HCT116 (cell line): ENCODE measurements around the gene BOC. TPM values are rescaled to one million over a fixed set of nuclear protein-coding genes. Genes with fewer than 3 reads are reported as not detected.
A peak's percentile ranks its signal among the peaks of the same experiment; 100 is the strongest.

Experiments used
- ATAC-seq: fragments of 200-7000 bp; cut with Tn5 transposase; 2 replicates; pipeline ENCODE4 v1.9.1; 2020; ENCODE audit warnings: mild to moderate bottlenecking, moderate library complexity
- BruUV-seq: library from RNA; stranded (reverse); fragments of 400-500 nt; replicated peaks from 2 replicates; lab custom pipeline; 2021; lab: Mats Ljungman, UMichigan
- CTCF ChIA-PET: fragments of 300-600 bp; sonication (Branson Sonifier 250); formaldehyde crosslinking; loops from one replicate; lab custom pipeline; 2021; ENCODE audit warnings: antibody characterized with exemption; lab: Charles Lee
- POLR2A ChIA-PET: fragments of 300-600, 350-600 bp; sonication (Branson Sonifier 250); formaldehyde crosslinking; loops from one replicate; lab custom pipeline; 2021; ENCODE audit warnings: antibody characterized with exemption; lab: Charles Lee
- RAD21 ChIA-PET, 2 experiments: fragments of 300-600 bp; sonication (Branson Sonifier 250); formaldehyde crosslinking; loops; one replicate each; lab custom pipeline; 2023; ENCODE audit warnings: low total read pairs in 2 of 2; ENCODE audit not compliant: uncharacterized antibody in 2 of 2, unreplicated experiment in 2 of 2, low non-redundant PET in 1 of 2; lab: Charles Lee
- DNase-seq: peaks from one replicate; pipeline ENCODE4 v3.0.0-alpha.2; 2010; ENCODE audit warnings: low read depth, low spot score
- H2AFZ ChIP-seq: fragments of 200-600 bp; shearing (Covaris generic), sonication (generic); 2 replicates; pipeline ENCODE4 v1.6.1; 2017; ENCODE audit warnings: low read depth, mixed run types, mixed read lengths, antibody characterized with exemption, low read length; ENCODE audit not compliant: poor library complexity, severe bottlenecking
- H3K27ac ChIP-seq: 2 replicates; pipeline ENCODE4 v1.5.1; 2012; ENCODE audit warnings: low read depth, low read length
- H3K27me3 ChIP-seq: fragments of 200-600 bp; sonication (generic); 2 replicates; pipeline ENCODE4 v1.6.1; 2016; ENCODE audit warnings: mixed run types, low read length, mixed read lengths; ENCODE audit not compliant: insufficient read depth
- H3K36me3 ChIP-seq, 2 experiments: fragments of 200-500 bp in 1 of 2; fragments of 200-600 bp in 1 of 2; sonication (Bioruptor generic) in 1 of 2; sonication (generic) in 1 of 2; 2 replicates each; pipeline versions ENCODE4 v1.5.1 to v1.6.1; 2014 to 2016; ENCODE audit warnings: low read length in 2 of 2, inconsistent platforms in 1 of 2, mixed read lengths in 1 of 2, mixed run types in 1 of 2; ENCODE audit not compliant: insufficient read depth in 2 of 2, control insufficient read depth in 1 of 2
- H3K4me1 ChIP-seq, 2 experiments: fragments of 200-600 bp in 1 of 2; sonication (generic) in 1 of 2; 2 replicates each; pipeline versions ENCODE4 v1.5.1 to v1.6.1; 2012 to 2017; ENCODE audit warnings: low read length in 2 of 2, inconsistent platforms in 1 of 2, mild to moderate bottlenecking in 1 of 2, mixed read lengths in 1 of 2, mixed run types in 1 of 2, moderate library complexity in 1 of 2; ENCODE audit not compliant: insufficient read depth in 2 of 2, control insufficient read depth in 1 of 2
- H3K4me2 ChIP-seq: fragments of 200-600 bp; sonication (generic); 2 replicates; pipeline ENCODE4 v1.6.1; 2017; ENCODE audit warnings: mixed run types, low read length, mixed read lengths
- H3K4me3 ChIP-seq, 2 experiments: fragments of 200-600 bp in 1 of 2; sonication (generic) in 1 of 2; replicated peaks in 1 of 2; 2 replicates each; pipeline ENCODE4 v1.5.1; 2011 to 2016; ENCODE audit warnings: low read length in 2 of 2, control low read depth in 1 of 2, low read depth in 1 of 2, mild to moderate bottlenecking in 1 of 2, mixed read lengths in 1 of 2, mixed run types in 1 of 2
- H3K79me2 ChIP-seq: fragments of 200-600 bp; sonication (generic); 2 replicates; pipeline ENCODE4 v1.6.1; 2017; ENCODE audit warnings: mild to moderate bottlenecking, mixed run types, low read length, moderate library complexity, mixed read lengths; ENCODE audit not compliant: insufficient read depth
- H3K9ac ChIP-seq: fragments of 200-600 bp; sonication (generic); 2 replicates; pipeline ENCODE4 v1.6.1; 2016; ENCODE audit warnings: low read length, mixed read lengths
- H3K9me2 ChIP-seq: fragments of 200-600 bp; sonication (generic), shearing (Covaris generic); 2 replicates; pipeline ENCODE4 v1.6.1; 2017; ENCODE audit warnings: mixed run types, mild to moderate bottlenecking, moderate library complexity; ENCODE audit not compliant: insufficient read depth
- H3K9me3 ChIP-seq, 2 experiments: fragments of 200-500 bp in 1 of 2; fragments of 200-600 bp in 1 of 2; sonication (Bioruptor generic) in 1 of 2; sonication (generic) in 1 of 2; 2 replicates each; pipeline ENCODE4 v1.6.1; 2014 to 2017; ENCODE audit warnings: low read length in 2 of 2, mixed read lengths in 2 of 2, inconsistent platforms in 1 of 2, low read depth in 1 of 2, mild to moderate bottlenecking in 1 of 2, mixed run types in 1 of 2, moderate library complexity in 1 of 2; ENCODE audit not compliant: control insufficient read depth in 1 of 2, insufficient read depth in 1 of 2
- H4K20me1 ChIP-seq: fragments of 200-600 bp; sonication (generic), shearing (Covaris generic); 2 replicates; pipeline ENCODE4 v1.6.1; 2017; ENCODE audit warnings: mixed run types, mild to moderate bottlenecking, moderate library complexity; ENCODE audit not compliant: insufficient read depth
- CBX3 ChIP-seq: IDR thresholded peaks from 2 replicates; pipeline ENCODE4 v1.6.1; 2012; ENCODE audit warnings: low read depth
- CEBPB ChIP-seq: IDR thresholded peaks from 2 replicates; pipeline ENCODE4 v1.6.1; 2012; ENCODE audit warnings: low read depth
- EGR1 ChIP-seq: IDR thresholded peaks from 2 replicates; pipeline ENCODE4 v1.6.1; 2012; ENCODE audit warnings: low read depth
- ELF1 ChIP-seq: IDR thresholded peaks from 2 replicates; pipeline ENCODE4 v1.6.1; 2012; ENCODE audit warnings: low read depth, borderline replicate concordance
- EZH2 ChIP-seq: fragments of 200-600 bp; sonication (generic); IDR thresholded peaks from 2 replicates; pipeline ENCODE4 v1.6.1; 2017; ENCODE audit warnings: antibody characterized with exemption, mixed run types
- FOSL1 ChIP-seq: IDR thresholded peaks from 2 replicates; pipeline ENCODE4 v1.6.1; 2012; ENCODE audit warnings: low read depth
- JUND ChIP-seq: IDR thresholded peaks from 2 replicates; pipeline ENCODE4 v1.6.1; 2012
- POLR2A ChIP-seq: IDR thresholded peaks from 2 replicates; pipeline ENCODE4 v1.7.0; 2011; ENCODE audit warnings: borderline replicate concordance; ENCODE audit not compliant: insufficient read depth, insufficient read length; ENCODE audit errors: extremely low read depth
- RAD21 ChIP-seq: IDR thresholded peaks from 2 replicates; pipeline ENCODE4 v1.6.1; 2012; ENCODE audit warnings: low read depth, mild to moderate bottlenecking
- REST ChIP-seq: IDR thresholded peaks from 2 replicates; pipeline ENCODE4 v1.6.1; 2012; ENCODE audit warnings: low read depth
- SIN3A ChIP-seq: IDR thresholded peaks from 2 replicates; pipeline ENCODE4 v1.6.1; 2012; ENCODE audit warnings: low read depth
- SRF ChIP-seq: IDR thresholded peaks from 2 replicates; pipeline ENCODE4 v1.6.1; 2012; ENCODE audit warnings: low read depth
- ZNF274 ChIP-seq: fragments of 200-500 bp; sonication (Bioruptor generic); IDR thresholded peaks from 2 replicates; pipeline ENCODE4 v1.6.1; 2014; ENCODE audit warnings: mild to moderate bottlenecking, low read depth, low read length, inconsistent platforms
- intact Hi-C: fragments of 100-400 bp; cut with micrococcal nuclease; formaldehyde crosslinking; loops from 2 replicates; pipeline ENCODE4 v1.10.0; 2022
- total RNA-seq: library from RNA; stranded (reverse); gene quantifications from one replicate; pipeline ENCODE4 v1.2.1, GENCODE V29; 2021; ENCODE audit not compliant: unreplicated experiment
- TF ChIP-seq, protein P1 (sequence below): IDR thresholded peaks from 2 replicates; pipeline ENCODE4 v1.6.1; 2012
- TF ChIP-seq, protein P2 (sequence below): IDR thresholded peaks from 2 replicates; pipeline ENCODE4 v1.6.1; 2012
- TF ChIP-seq, protein P3 (sequence below), 3 experiments: fragments of 200-600 bp in 1 of 3; sonication (generic) in 1 of 3; IDR thresholded peaks in 2 of 3; conservative IDR thresholded peaks in 1 of 3; 2 replicates each; pipeline ENCODE4 v1.5.1; 2012 to 2017; ENCODE audit warnings: low read depth in 2 of 3, low read length in 2 of 3, antibody characterized with exemption in 1 of 3, borderline replicate concordance in 1 of 3, control low read depth in 1 of 3, mild to moderate bottlenecking in 1 of 3, mixed read lengths in 1 of 3, mixed run types in 1 of 3, moderate library complexity in 1 of 3; ENCODE audit not compliant: insufficient read depth in 1 of 3

BOC gene
- total RNA-seq, 1 experiment from 2014 or later = 3.3 TPM

DNA sequence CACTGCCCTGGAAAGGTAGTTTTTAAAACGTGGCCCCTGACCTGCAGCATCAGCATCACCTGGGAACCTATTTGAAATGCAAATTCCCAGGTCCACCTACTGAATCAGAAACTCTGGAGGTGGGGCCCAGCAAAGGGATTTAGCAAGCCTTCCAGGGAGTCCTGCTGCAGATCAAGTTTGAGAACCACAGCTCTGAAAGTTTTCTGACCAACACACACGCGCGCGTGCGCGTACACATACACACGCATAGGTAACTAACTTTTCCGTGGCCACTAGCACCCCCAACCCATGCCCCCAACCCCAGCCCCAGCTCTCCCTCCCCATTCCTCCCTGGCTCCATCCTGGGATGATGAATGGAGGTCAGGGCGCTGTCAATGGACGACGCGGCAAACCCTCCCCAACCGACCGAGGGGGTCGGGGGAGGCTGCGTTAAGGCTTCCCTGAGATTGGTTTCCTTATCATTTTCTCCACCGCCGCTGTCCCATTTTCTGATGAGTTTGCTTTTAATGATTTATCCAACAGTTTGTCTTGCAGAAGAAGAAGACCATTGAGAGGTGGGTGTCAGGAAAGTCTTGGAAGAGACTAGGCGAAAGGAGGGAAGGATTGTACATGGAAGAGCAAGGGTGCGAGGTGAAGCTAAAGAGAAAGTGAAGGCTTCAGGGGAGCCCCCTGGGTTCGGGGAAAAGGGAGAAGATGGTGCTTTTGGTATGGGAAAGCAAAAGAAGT is 590 bp upstream of the BOC start:
- ATAC-seq (0 out of 2 replicates have a peak, but pooled peaks have one; percentile 4), DNase-seq (no peak)
- H3K4me1 ChIP-seq = peaks cover 7 to 17% of the 10 kb centered on the region in 2 experiments
- H3K27ac ChIP-seq = no peak overlapping the region
- H3K9me3 ChIP-seq = no peaks in the 10 kb centered on the region
- H3K9ac ChIP-seq = peak overlapping the region; percentile 63
- RAD21 ChIA-PET = no interaction called here
- peak overlapping the region; percentile 86 for H2AFZ ChIP-seq
- BruUV-seq = no TSS peak
- intact Hi-C loops = no loop called here
- TF ChIP-seq JUND (no peak), CEBPB (no peak), REST (no peak), EZH2 (no peak), EGR1 (no peak), FOSL1 (no peak), ZNF274 (no peak), ELF1 (no peak), RAD21 (no peak), CBX3 (no peak), POLR2A (no peak), SIN3A (no peak), SRF (no peak)
- TF ChIP-seq, protein P1, sequence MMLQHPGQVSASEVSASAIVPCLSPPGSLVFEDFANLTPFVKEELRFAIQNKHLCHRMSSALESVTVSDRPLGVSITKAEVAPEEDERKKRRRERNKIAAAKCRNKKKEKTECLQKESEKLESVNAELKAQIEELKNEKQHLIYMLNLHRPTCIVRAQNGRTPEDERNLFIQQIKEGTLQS = no peak
- TF ChIP-seq, protein P2, sequence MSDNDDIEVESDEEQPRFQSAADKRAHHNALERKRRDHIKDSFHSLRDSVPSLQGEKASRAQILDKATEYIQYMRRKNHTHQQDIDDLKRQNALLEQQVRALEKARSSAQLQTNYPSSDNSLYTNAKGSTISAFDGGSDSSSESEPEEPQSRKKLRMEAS = no peak
- TF ChIP-seq, protein P3, sequence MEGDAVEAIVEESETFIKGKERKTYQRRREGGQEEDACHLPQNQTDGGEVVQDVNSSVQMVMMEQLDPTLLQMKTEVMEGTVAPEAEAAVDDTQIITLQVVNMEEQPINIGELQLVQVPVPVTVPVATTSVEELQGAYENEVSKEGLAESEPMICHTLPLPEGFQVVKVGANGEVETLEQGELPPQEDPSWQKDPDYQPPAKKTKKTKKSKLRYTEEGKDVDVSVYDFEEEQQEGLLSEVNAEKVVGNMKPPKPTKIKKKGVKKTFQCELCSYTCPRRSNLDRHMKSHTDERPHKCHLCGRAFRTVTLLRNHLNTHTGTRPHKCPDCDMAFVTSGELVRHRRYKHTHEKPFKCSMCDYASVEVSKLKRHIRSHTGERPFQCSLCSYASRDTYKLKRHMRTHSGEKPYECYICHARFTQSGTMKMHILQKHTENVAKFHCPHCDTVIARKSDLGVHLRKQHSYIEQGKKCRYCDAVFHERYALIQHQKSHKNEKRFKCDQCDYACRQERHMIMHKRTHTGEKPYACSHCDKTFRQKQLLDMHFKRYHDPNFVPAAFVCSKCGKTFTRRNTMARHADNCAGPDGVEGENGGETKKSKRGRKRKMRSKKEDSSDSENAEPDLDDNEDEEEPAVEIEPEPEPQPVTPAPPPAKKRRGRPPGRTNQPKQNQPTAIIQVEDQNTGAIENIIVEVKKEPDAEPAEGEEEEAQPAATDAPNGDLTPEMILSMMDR (IDR thresholded peaks at IDR 0.05 in 2 of 3, conservative IDR thresholded peaks at IDR 0.05 in 1 of 3; ENCODE audit: borderline replicate concordance in 1 of 3, insufficient read depth in 1 of 3, low read depth in 2 of 3, low read length in 2 of 3) = no peak
- TF ChIP-seq, all 23 proteins: peak for 0
- H3K27me3 ChIP-seq = no peaks in the 10 kb centered on the region
- H3K9me2 ChIP-seq = no peaks in the 10 kb centered on the region
- CTCF ChIA-PET = no interaction called here
- POLR2A ChIA-PET = no interaction called here
- H3K79me2 ChIP-seq = no peaks in the 10 kb centered on the region
- no peaks in the 10 kb centered on the region for H4K20me1 ChIP-seq
- peak overlapping the region; percentile 58 to 81 for H3K4me3 ChIP-seq
- H3K4me2 ChIP-seq = peak overlapping the region; percentile 91
- H3K36me3 ChIP-seq = no peaks in the 10 kb centered on the region
